Dendritic cell treated with granulocyte-macrophage colony-stimulating factor and Interleukin-4, amounts not matched to agents 40 ng/mL and 50 ng/mL, for 4 days (primary cell): ENCODE data around the gene MRTFB.

Source experiments
- H3K27ac Mint-ChIP-seq: one replicate; pipeline ENCODE4 v1.8.0; 2022; ENCODE audit warnings: mild to moderate bottlenecking, mixed read lengths
- H3K27me3 Mint-ChIP-seq: one replicate; pipeline ENCODE4 v1.8.0; 2022; ENCODE audit warnings: mild to moderate bottlenecking, mixed read lengths
- H3K36me3 Mint-ChIP-seq: one replicate; pipeline ENCODE4 v1.8.0; 2022; ENCODE audit warnings: low read depth, mixed read lengths
- H3K4me1 Mint-ChIP-seq: one replicate; pipeline ENCODE4 v1.8.0; 2022; ENCODE audit warnings: low read depth, mixed read lengths
- H3K4me3 Mint-ChIP-seq: one replicate; pipeline ENCODE4 v1.8.0; 2022; ENCODE audit warnings: mild to moderate bottlenecking, moderate library complexity, mixed read lengths
- H3K9me3 Mint-ChIP-seq: one replicate; pipeline ENCODE4 v1.8.0; 2022; ENCODE audit warnings: mixed read lengths
- intact Hi-C: fragments of 100-400 bp; cut with micrococcal nuclease; formaldehyde crosslinking; loops from one replicate; pipeline ENCODE4 v1.15.0; 2022

The MRTFB gene

GRCh38 chr16:14074544-14074943, 3.4 kb downstream of the MRTFB start:
- H3K36me3 Mint-ChIP-seq = peaks cover 6% of the 10 kb centered on the region
- intact Hi-C loops = loop anchor here (5.0 to 10.0 kb wide), 2 partner anchors 70 to 142 kb away; no protein-coding TSS in a partner anchor
- H3K27ac Mint-ChIP-seq = no peak overlapping the region
- H3K4me1 Mint-ChIP-seq = peaks cover 11% of the 10 kb centered on the region
- H3K27me3 Mint-ChIP-seq = peaks cover 17% of the 10 kb centered on the region
- H3K4me3 Mint-ChIP-seq = no peak overlapping the region
- no peaks in the 10 kb centered on the region for H3K9me3 Mint-ChIP-seq

GRCh38 chr16:14077918-14078317, 6.8 kb downstream of the MRTFB start:
- no peaks in the 10 kb centered on the region for H3K27me3 Mint-ChIP-seq
- no peaks in the 10 kb centered on the region for H3K4me1 Mint-ChIP-seq
- no peak overlapping the region for H3K4me3 Mint-ChIP-seq
- intact Hi-C loops = loop anchor here (10.0 kb wide), 1 partner anchor 73 kb away; no protein-coding TSS in a partner anchor
- no peak overlapping the region for H3K27ac Mint-ChIP-seq
- no peaks in the 10 kb centered on the region for H3K9me3 Mint-ChIP-seq
- H3K36me3 Mint-ChIP-seq = peaks cover 28% of the 10 kb centered on the region

GRCh38 chr16:14086477-14086876, 15.4 kb downstream of the MRTFB start:
- H3K36me3 Mint-ChIP-seq = peaks cover 26% of the 10 kb centered on the region
- no peak overlapping the region for H3K27ac Mint-ChIP-seq
- no peaks in the 10 kb centered on the region for H3K27me3 Mint-ChIP-seq
- no peaks in the 10 kb centered on the region for H3K9me3 Mint-ChIP-seq
- H3K4me3 Mint-ChIP-seq = no peak overlapping the region
- peaks cover 22% of the 10 kb centered on the region for H3K4me1 Mint-ChIP-seq
- intact Hi-C loops = no loop called here

GRCh38 chr16:14087181-14087580, 16.1 kb downstream of the MRTFB start:
- no peaks in the 10 kb centered on the region for H3K27me3 Mint-ChIP-seq
- H3K4me3 Mint-ChIP-seq = no peak overlapping the region
- peaks cover 19% of the 10 kb centered on the region for H3K36me3 Mint-ChIP-seq
- intact Hi-C loops = no loop called here
- H3K4me1 Mint-ChIP-seq = peaks cover 23% of the 10 kb centered on the region
- no peaks in the 10 kb centered on the region for H3K9me3 Mint-ChIP-seq
- H3K27ac Mint-ChIP-seq = no peak overlapping the region

GRCh38 chr16:14087590-14088154, 16.6 kb downstream of the MRTFB start:
- Mint-ChIP-seq H3K4me1 (peaks cover 23% of the 10 kb centered on the region), H3K27me3 (no peaks in the 10 kb centered on the region), H3K36me3 (peaks cover 16% of the 10 kb centered on the region), H3K27ac (no peak overlapping the region), H3K9me3 (no peaks in the 10 kb centered on the region), H3K4me3 (no peak overlapping the region)
- intact Hi-C loops = no loop called here

- H3K4me1 Mint-ChIP-seq = peaks cover 23% of the 10 kb centered on the region
These were observed 17.1 kb downstream of the MRTFB start for GRCh38 chr16:14088155-14088753.

GRCh38 chr16:14089283-14089823, 18.2 kb downstream of the MRTFB start:
- no peaks in the 10 kb centered on the region for H3K9me3 Mint-ChIP-seq
- peaks cover 16% of the 10 kb centered on the region for H3K36me3 Mint-ChIP-seq
- intact Hi-C loops = no loop called here
- no peak overlapping the region for H3K27ac Mint-ChIP-seq
- H3K4me1 Mint-ChIP-seq = peaks cover 24% of the 10 kb centered on the region
- no peaks in the 10 kb centered on the region for H3K27me3 Mint-ChIP-seq
- no peak overlapping the region for H3K4me3 Mint-ChIP-seq

More at GRCh38 chr16:14088155-14088753, 17.1 kb downstream of the MRTFB start:
- H3K4me3 Mint-ChIP-seq = no peak overlapping the region
- no peaks in the 10 kb centered on the region for H3K27me3 Mint-ChIP-seq
- H3K36me3 Mint-ChIP-seq = peaks cover 16% of the 10 kb centered on the region
- intact Hi-C loops = no loop called here
- H3K9me3 Mint-ChIP-seq = no peaks in the 10 kb centered on the region
- H3K27ac Mint-ChIP-seq = no peak overlapping the region

- H3K9me3 Mint-ChIP-seq = no peaks in the 10 kb centered on the region
- H3K27ac Mint-ChIP-seq = no peak overlapping the region
- intact Hi-C loops = no loop called here
- peaks cover 26% of the 10 kb centered on the region for H3K4me1 Mint-ChIP-seq
- no peaks in the 10 kb centered on the region for H3K27me3 Mint-ChIP-seq
- H3K36me3 Mint-ChIP-seq = peaks cover 16% of the 10 kb centered on the region
- H3K4me3 Mint-ChIP-seq = no peak overlapping the region
These were observed 21.4 kb downstream of the MRTFB start for GRCh38 chr16:14092561-14092960.

GRCh38 chr16:14095883-14096551, 24.9 kb downstream of the MRTFB start:
- Mint-ChIP-seq H3K9me3 (no peaks in the 10 kb centered on the region), H3K27me3 (no peaks in the 10 kb centered on the region), H3K4me1 (peaks cover 10% of the 10 kb centered on the region), H3K4me3 (no peak overlapping the region), H3K36me3 (peaks cover 6% of the 10 kb centered on the region), H3K27ac (no peak overlapping the region)
- intact Hi-C loops = no loop called here

- H3K27ac Mint-ChIP-seq = no peak overlapping the region
- no peaks in the 10 kb centered on the region for H3K9me3 Mint-ChIP-seq
- no peaks in the 10 kb centered on the region for H3K36me3 Mint-ChIP-seq
- intact Hi-C loops = no loop called here
- H3K4me3 Mint-ChIP-seq = no peak overlapping the region
- peaks cover 5% of the 10 kb centered on the region for H3K4me1 Mint-ChIP-seq
- H3K27me3 Mint-ChIP-seq = no peaks in the 10 kb centered on the region
These were observed 26.3 kb downstream of the MRTFB start for GRCh38 chr16:14097182-14097959.

GRCh38 chr16:14098081-14098480, 27.0 kb downstream of the MRTFB start:
- no peaks in the 10 kb centered on the region for H3K9me3 Mint-ChIP-seq
- H3K4me1 Mint-ChIP-seq = peaks cover 5% of the 10 kb centered on the region
- intact Hi-C loops = no loop called here
- H3K27me3 Mint-ChIP-seq = no peaks in the 10 kb centered on the region
- H3K27ac Mint-ChIP-seq = no peak overlapping the region
- no peaks in the 10 kb centered on the region for H3K36me3 Mint-ChIP-seq
- H3K4me3 Mint-ChIP-seq = no peak overlapping the region

GRCh38 chr16:14100825-14101224, 29.7 kb downstream of the MRTFB start:
- H3K9me3 Mint-ChIP-seq = no peaks in the 10 kb centered on the region
- no peaks in the 10 kb centered on the region for H3K4me1 Mint-ChIP-seq
- no peak overlapping the region for H3K4me3 Mint-ChIP-seq
- H3K36me3 Mint-ChIP-seq = no peaks in the 10 kb centered on the region
- intact Hi-C loops = no loop called here
- no peak overlapping the region for H3K27ac Mint-ChIP-seq
- no peaks in the 10 kb centered on the region for H3K27me3 Mint-ChIP-seq

- intact Hi-C loops = no loop called here
- H3K36me3 Mint-ChIP-seq = no peaks in the 10 kb centered on the region
- H3K4me1 Mint-ChIP-seq = no peaks in the 10 kb centered on the region
- H3K4me3 Mint-ChIP-seq = no peak overlapping the region
- no peaks in the 10 kb centered on the region for H3K27me3 Mint-ChIP-seq
- H3K9me3 Mint-ChIP-seq = no peaks in the 10 kb centered on the region
- H3K27ac Mint-ChIP-seq = no peak overlapping the region
These were observed 30.3 kb downstream of the MRTFB start for GRCh38 chr16:14101415-14101814.
